ENCODE results near the gene QRICH1. TPM values are rescaled to one million over a fixed set of nuclear protein-coding genes. Genes with fewer than 3 reads are reported as not detected.

Gene QRICH1
- total and polyA plus RNA-seq, 10 of the 15 experiments (the other 5 are each of a cell fraction or from before 2014, with no cell fraction given): 22.2 to 116 (median 81.4) TPM

- peak; percentile 45; the same call in 1 of the 2 replicates for TF ChIP-seq NR2F1 (conservative IDR thresholded peaks at IDR 0.05)
- no peak for TF ChIP-seq ELK1 (IDR thresholded peaks at IDR 0.05; ENCODE audit: low read depth, low read length)
- TF ChIP-seq ZNF207 (IDR thresholded peaks at IDR 0.05; ENCODE audit: borderline replicate concordance): no peak
- 0 out of 2 replicates have a peak, but pooled peaks have one; percentile 20 for TF ChIP-seq ZNF687 (IDR thresholded peaks at IDR 0.05)
- no peak for TF ChIP-seq SMC3 (IDR thresholded peaks at IDR 0.05; ENCODE audit: borderline replicate concordance, low read length)
- TF ChIP-seq POLR2AphosphoS2 (IDR thresholded peaks at IDR 0.05; ENCODE audit: low read depth, low read length): peak; percentile 85
- 0 out of 2 replicates have a peak, but pooled peaks have one; percentile 41 for TF ChIP-seq TCF3 (IDR thresholded peaks at IDR 0.05; ENCODE audit: borderline replicate concordance, insufficient read depth, low read depth, low read length)
- TF ChIP-seq MEF2B (IDR thresholded peaks at IDR 0.05; ENCODE audit: partially characterized antibody, poor library complexity, severe bottlenecking): peak; percentile 84
- TF ChIP-seq ZNF622 (IDR thresholded peaks at IDR 0.05): no peak
- TF ChIP-seq TCF12 (IDR thresholded peaks at IDR 0.05; ENCODE audit: low read depth, low read length): 0 out of 2 replicates have a peak, but pooled peaks have one; percentile 64
- TF ChIP-seq POLR2AphosphoS5 (IDR thresholded peaks at IDR 0.05; ENCODE audit: low read length): peak; percentile 75
- 0 out of 2 replicates have a peak, but pooled peaks have one; percentile 10 for TF ChIP-seq BCL11A (IDR thresholded peaks at IDR 0.05; ENCODE audit: low read depth, low read length)
- TF ChIP-seq BHLHE40 (IDR thresholded peaks at IDR 0.05; ENCODE audit: borderline replicate concordance in 1 of 2, low read depth in 2 of 2, low read length in 1 of 2): peak; percentile 96
- TF ChIP-seq POU2F2 (IDR thresholded peaks at IDR 0.05; ENCODE audit: borderline replicate concordance, low read depth, low read length): peak; percentile 18; the same call in 1 of the 3 replicates
- 0 out of 2 replicates have a peak, but pooled peaks have one; percentile 20 for TF ChIP-seq CHD2 (IDR thresholded peaks at IDR 0.05; ENCODE audit: borderline replicate concordance, low read depth, low read length)
- ATAC-seq (peak; percentile 1; the same call in 1 of the 3 replicates), FAIRE-seq (no peak), DNase-seq (ENCODE audit: low read depth, low spot score) (no peak)
- BruUV-seq (replicated peaks): no TSS peak
- in situ Hi-C loops (cut with MboI): no loop called here
- H3K36me3 ChIP-seq (ENCODE audit: control insufficient read depth in 2 of 2, insufficient read depth in 2 of 2, low read length in 1 of 2): peaks cover 19 to 23% of the 10 kb centered on the region in 2 experiments
- H3K9me3 ChIP-seq (replicated peaks; ENCODE audit: control insufficient read depth, insufficient read depth, low read length): no peaks in the 10 kb centered on the region
- no peak overlapping the region for H3K4me3 ChIP-seq
- no peaks in the 10 kb centered on the region for H4K20me1 ChIP-seq (ENCODE audit: control insufficient read depth, insufficient read depth)
- POLR2A ChIA-PET: interaction anchor here (0.9 to 1.9 kb wide), 5 partner anchors 18 to 96 kb away, joined by 3 to 6 read pairs (median 4); partner anchors contain the start of genes P4HTM and WDR6
- WGBS (ENCODE audit: insufficient coverage, insufficient replicate concordance, low lambda C conversion rate, missing lambda C conversion rate): 49% methylated on average over 13 of the region's 13 CpGs
- H3K27ac ChIP-seq (ENCODE audit: control insufficient read depth, insufficient read depth): no peak overlapping the region
- intact Hi-C loops (cut with micrococcal nuclease; ENCODE audit: unreplicated experiment): loop anchor here (10.0 kb wide), 2 partner anchors 320 to 650 kb away; partner anchors contain the start of genes APEH and USP4
- peaks cover 59% of the 10 kb centered on the region for H3K79me2 ChIP-seq (ENCODE audit: control insufficient read depth, insufficient read depth, low read length)
- no peaks in the 10 kb centered on the region for H3K27me3 ChIP-seq (replicated peaks in 1 of 2; ENCODE audit: control insufficient read depth in 2 of 2, insufficient read depth in 2 of 2, low read length in 1 of 2)
- no peak overlapping the region for H3K9ac ChIP-seq (ENCODE audit: control insufficient read depth, insufficient read depth, low read length)
- SMC1A ChIA-PET (ENCODE audit: uncharacterized antibody, unreplicated experiment): interaction anchor here (6.1 kb wide), 1 partner anchor 36 kb away, joined by 31 read pairs; the partner anchor contains the start of gene P4HTM
- H3K4me2 ChIP-seq (ENCODE audit: control insufficient read depth, insufficient read depth): 0 out of 2 replicates have a peak overlapping the region, but pooled peaks have one; percentile 4
- CTCF ChIA-PET: interaction anchor here (0.9 to 3.0 kb wide), 5 partner anchors 8 to 37 kb away, joined by 3 to 15 read pairs (median 3); partner anchors contain the start of gene WDR6
- H2AFZ ChIP-seq (ENCODE audit: control insufficient read depth, low read depth, low read length): no peak overlapping the region
- H3K4me1 ChIP-seq (ENCODE audit: control insufficient read depth, insufficient read depth, low read length): peaks cover 16% of the 10 kb centered on the region
- RAD21 ChIA-PET (ENCODE audit: unreplicated experiment): no interaction called here
Measured at GRCh38 chr3:49025005-49025792, 68.7 kb downstream of the QRICH1 start.
